NCI-H1436 (cell line): Measurements from ENCODE around the gene ADGB.
"Not testable (repeated sequence)": the region's sequence is repeated elsewhere in the genome, so short reads cannot be mapped to it uniquely, and the experiment has no call there.

Experiments
- DNase-seq: peaks from one replicate; lab custom pipeline; 2025; lab: John Stamatoyannopoulos, UW

ADGB gene

DNA sequence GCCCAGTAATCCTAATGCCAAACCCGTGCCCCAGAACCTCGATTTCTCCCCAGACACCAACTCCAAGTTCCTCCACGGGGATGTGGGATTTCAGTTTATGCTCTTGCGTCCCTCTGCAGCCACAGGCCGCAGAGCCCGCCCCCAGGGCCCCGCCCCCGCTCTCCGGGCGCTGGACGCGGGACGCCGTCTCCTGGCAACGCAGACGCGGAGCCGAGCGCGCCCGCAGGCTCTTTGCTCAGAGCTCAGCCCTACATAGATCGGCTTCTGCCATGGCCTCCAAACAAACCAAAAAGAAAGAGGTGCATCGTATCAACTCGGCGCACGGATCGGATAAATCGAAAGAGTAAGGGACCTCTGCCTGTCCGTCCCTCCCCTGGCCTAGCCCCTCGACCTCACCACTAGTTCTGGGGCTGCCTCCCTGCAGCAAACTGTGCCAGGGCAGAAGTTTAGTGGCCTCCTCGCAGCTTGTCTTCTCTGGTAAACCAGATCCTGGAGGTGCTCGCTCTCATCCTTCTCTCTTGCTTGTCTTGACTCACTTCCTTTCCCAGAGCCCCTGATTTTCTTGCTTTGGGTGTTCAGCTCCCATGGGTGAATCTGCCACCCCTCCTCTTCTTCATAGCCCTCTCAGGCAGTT lies at the start of gene ADGB:
TSS of gene ADGB (plus strand) at position 201 of the 634 bp plus-strand sequence. CDS start at position 270, 69 bp downstream.
- no peak for DNase-seq

DNA sequence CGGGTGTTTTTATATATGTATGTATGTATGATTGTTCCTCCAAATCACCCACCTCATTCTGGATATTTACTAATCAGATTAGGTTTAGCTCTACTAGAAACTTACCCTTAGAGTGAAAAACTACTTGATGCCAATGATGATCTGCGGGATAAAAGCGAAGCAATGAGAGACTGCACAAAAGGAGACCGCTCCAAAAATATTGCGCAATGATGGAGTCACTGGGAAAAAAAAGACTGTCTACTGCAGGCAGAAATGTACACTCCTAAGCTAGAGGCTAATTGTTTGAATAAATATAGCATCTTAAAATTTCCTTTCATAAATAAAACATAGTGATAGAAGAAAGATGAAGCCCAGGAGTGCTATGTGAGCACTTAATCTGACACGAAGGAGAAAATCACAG lies 47.9 kb upstream of the ADGB start:
- no peak for DNase-seq

DNA sequence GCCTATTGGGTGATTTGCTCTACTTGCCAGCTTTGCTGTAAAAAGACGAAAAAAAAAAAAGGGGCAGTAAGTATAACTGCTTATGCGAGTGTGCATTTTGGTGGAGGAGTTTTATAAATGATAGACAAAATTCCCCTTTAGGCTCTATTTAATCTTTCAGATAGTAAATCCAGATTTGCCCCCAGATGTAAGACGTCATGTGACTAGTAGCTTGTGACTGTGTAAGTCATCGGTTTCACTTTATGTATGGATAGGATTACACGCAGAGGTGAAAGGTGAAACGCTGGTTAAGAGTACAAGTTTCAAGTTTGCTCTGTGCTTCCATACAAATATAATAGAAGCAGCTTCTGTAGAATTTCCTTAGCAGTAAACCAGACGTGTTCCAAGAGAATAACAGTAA lies 47.2 kb upstream of the ADGB start:
- no peak for DNase-seq

DNA sequence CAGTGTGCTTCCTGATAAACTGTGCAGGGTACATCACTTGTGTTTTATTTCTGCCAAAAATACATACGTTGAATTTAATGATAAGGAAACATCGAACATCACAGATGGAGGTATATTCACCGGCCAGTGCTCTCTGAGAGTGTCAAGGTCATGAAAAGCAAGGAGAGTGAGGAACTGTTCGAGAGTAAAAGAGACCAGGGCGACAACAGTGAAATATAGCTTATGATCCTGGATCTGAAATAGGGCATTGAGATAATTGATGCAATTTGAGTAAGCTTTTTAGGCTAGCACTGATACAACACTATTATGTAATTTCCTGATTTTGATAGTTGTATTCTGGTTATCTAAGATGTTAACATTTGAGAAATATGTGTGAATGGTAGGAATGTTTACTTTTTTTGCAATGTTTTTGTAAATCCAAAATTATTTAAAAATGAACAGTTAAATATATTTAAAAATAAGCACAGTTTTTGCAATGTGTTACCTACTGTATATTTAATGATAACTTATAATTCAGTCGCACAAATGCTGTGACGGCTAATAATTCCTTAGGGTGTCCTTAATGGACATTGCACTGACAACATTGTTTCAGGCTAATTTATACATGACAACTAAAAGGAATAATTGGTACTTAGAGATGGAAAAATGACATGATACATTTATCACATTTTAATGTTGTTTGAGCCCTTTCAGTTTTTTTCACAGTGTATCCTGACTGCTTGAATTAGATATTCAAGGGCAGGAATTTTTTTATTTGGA lies 45.2 kb upstream of the ADGB start:
- no peak for DNase-seq

DNA sequence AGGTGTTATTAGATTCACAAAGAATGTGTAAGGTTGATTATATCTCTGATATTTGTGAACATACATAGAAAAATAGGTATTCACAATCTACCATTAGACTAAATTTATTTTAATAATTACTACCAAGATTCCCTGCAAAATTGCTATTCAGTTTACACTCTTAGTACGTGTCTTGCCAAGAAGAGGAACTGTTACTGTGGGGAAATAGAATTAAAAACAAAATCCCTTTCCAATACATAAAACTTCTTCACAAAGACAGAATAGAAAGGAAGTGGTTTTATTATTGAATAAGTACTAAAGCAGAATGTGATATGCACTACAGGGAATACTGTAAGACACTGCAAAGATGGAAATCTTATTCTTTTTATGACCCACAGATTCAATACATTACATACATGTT lies 38.2 kb upstream of the ADGB start:
- no peak for DNase-seq

DNA sequence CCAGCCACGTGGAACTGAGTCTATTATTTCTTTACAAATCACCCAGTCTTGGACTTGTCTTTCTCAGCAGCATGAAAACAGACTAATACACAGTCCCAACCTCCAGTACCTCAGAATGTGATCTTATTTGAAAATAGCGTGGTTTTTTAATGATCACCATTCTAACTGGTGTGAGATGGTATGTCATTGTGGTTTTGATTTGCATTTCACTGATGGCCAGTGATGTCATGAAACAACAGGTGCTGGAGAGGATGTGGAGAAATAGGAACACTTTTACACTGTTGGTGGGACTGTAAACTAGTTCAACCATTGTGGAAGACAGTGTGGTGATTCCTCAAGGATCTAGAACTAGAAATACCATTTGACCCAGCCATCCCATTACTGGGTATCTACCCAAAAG lies 32.1 kb upstream of the ADGB start:
- not testable (repeated sequence) for DNase-seq

DNA sequence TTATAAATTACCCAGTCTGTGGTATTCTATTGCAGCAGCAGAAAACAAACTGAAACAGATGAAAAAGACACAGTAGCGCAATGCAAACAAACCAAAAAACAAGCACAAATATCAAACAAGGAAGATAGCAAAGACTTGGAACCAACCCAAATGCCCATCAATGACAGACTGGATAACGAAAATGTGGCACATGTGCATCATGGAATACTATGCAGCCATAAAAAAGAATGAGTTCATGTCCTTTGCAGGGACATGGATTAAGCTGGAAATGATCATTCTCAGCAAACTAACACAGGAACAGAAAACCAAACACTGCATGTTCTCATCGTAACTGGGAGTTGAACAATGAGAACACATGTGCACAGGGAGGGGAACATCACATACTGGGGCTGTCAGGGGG lies 30.2 kb upstream of the ADGB start:
- DNase-seq: not testable (repeated sequence)

DNA sequence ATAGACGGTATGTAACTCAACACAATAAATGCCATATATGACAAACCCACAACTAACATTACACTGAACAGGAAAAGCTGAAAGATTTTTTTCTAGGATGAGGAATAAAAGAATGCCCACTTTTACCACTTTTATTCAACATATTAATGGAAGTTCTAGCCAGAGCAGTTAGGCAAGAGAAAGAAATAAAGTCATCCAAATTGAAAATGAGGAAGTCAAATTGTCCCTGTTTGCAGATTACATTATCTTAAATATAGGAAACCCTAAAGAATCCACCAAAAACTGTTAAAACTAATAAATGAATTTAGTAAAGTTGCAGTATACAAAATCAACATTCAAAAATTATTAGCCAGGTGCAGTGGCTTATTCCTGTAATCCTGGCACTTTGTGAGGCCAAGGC lies 24.6 kb upstream of the ADGB start:
- no peak for DNase-seq

DNA sequence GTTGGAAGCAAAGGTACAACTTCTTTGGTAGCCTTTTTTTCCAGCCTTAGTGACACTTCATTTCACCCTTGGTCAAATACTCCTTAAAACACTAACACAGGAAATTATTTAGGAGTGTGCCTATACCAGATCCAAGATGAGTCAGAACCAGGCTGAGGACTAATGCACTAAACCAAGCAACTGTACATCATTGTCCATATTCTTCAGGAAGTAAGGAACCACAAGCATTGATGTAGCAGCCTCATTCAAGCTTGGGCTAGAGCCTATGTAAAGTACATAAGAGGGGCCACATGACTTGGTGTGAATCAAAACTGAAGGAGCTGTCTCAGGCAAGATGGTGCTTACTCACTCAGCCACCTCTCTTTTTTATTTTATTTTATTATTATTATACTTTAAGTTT lies 20.7 kb upstream of the ADGB start:
- no peak for DNase-seq

DNA sequence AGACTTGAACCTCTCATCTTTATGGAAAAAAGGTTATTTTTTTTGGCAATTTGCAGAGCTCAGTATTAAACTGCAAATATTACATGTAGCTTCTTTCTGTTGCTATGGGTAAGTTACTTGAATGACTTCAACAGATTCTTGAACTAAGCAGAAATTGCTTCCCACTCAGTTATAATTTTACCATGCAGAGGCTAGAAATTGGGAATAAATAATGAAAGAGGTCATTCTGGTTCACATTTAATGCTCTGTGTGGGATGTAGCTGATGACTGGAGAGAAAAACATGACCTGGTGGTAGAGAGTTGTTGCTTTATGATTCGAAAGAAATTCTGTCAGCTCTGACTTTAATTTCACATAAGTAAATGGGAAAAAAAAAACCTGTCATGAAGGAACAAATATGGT lies 16.8 kb upstream of the ADGB start:
- no peak for DNase-seq

DNA sequence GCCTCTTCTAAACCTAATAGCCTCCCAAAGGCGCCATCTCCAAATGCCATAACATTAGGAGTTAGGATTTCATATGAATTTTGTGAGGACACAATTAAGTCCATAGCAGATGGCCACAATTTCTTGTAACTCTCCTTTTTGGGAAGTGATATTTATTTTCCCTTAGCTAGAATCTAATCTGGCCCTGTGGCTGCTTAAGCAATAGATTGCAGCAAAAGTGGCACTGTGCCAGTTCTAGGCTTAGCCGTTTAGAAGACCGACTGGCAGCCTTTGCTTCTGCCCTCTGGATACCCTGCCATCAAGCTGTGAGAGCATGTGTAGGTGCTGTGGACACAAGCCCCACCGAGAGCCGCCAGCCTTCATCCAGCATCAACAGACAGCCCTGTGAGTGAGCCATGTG lies 15.9 kb upstream of the ADGB start:
- DNase-seq: no peak

DNA sequence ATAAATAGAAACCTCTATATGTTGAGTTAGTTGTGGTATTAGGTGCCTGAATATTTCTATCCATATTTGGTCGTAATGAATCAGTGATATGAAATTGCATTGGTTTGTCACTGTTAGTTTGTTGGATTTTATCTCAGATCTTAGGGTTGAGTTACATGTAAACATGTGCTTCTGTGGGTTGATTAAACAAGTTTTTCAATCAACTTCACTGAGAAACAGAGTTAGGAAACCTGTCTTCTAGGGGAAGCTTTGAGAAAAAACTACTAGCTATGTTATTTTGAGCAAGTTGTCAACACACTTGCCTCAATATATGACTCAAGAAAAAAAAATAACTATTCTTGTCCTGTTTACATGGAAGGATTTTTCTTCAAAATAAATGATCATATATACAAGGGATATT lies 14.8 kb upstream of the ADGB start:
- DNase-seq: no peak

DNA sequence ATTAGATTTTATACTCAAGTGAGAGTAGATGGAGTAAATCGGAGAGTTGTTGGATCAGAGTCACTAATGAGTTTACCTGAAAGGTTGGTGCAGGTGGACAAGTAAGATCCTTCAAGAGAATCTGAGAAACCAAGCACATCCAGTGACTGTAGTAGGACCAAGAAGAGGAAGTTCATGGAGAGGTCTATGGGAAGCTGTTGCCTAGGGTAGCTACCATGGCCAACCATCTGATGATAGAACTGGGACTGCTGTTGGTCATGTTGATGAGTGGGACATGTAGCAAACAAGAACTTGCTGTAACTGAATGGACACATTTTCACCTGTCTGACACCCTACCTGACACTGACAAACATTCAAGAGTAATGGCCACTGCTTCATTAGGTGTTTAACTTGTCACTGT lies 11.3 kb upstream of the ADGB start:
- DNase-seq: no peak

DNA sequence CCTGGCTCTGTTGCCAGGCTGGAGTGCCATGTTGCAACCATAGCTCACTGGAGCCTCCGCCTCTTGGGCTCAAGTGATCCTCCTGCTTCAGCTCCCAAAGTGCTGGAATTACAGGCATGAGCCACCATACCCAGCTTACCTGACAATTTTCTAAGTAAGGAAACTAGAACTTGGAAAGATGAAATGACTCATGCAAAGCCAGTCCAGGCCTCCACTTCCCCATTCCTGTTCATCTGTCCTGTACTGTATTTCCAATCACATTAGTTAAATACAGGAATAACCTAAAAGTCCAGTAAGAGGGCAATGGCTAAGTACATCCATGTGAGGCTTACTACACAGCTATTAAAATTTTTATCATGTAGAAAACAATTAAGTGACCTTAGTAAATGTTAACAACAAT lies 8.3 kb upstream of the ADGB start:
- DNase-seq: no peak

DNA sequence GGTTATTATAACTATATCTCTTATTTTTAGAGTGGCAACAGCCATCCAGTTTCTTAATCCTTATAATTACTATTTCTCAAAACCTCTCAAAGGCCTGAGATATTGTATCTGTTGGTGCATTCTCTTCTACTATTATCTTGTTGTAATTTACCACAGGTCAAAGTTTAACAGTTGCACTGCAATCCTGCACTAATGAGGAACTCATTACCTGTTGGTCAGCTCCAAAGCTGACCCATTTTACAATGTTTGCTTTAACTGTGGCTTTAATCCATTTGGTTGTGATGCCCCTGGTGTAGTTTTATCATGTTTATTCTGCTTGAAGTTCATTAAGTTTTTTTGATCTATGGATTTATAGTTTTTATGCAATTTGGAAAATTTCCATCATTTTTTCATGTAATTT lies 6.3 kb upstream of the ADGB start:
- DNase-seq: no peak

DNA sequence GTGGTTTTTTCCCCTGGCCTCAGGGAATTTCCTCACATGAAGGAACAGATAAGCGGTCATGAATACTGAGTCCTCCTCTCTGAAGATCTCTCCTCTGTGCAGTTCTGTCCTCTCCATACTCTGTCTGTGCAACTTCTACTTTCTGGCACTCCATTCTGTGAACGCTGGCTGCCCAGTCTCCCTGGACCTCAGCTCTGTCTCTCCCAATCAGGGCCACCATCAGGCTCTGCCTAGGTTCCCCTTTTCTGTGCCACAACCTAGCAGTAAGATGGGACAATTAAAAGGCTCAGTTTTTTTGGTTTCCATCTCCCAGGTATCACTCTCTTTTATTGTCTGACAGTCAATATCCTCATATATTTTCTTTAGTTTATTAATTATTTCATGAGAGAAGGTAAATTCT lies 4.8 kb upstream of the ADGB start:
- no peak for DNase-seq

DNA sequence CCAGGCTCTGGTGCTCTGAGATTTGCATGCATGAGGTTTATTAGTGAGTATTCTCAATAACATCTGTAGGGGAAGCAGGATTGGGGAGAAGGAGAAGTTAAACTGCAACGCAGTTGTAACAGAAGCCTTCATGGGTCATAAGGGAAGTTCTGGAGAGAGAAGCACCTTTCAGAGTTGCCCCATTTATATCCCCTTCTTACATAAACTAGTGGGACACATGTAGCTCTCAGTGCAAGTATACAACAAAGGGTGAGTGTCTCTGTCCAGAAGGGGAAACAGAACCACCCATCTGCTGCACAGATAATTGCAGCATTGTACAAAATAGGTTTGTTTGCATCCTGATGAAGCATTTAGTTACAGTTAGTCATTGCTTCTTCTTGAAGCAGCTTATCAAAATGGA lies 4.3 kb upstream of the ADGB start:
- no peak for DNase-seq

DNA sequence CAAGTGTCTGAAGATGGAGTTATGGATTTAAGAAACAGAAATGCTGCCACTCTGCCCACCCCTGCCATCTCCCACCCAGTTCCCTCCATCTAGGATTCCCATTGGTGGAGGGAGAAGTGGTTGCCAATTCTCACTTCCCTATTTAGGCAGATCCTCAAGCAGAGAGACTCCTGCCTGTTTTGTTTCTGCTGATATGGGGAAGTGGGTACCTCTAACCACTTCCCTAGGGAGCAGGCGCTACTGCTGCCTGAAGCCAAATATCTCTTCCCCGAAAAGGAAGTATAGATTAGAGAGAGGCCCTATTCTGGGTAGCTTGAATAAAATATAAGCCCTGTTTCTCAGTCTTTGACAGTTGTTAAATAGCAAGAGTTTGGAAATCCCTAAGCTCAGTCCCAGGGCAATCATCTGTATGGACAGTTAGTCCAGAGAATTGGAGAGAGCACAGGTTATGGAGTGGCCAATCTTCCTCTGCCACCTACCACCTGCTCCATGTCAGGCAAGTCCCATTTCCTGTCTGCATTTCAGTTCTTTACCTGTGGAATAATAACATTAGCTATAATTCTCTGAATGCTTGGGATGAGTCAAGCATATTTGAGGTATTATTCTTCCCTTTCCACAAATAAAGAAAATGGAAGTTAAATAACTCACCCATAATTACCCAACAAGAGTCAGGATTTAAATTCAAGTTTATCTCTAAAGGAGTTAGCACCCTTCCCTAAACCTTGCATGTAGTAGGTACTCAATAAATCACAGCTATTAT lies 2.6 kb upstream of the ADGB start:
- DNase-seq: no peak

DNA sequence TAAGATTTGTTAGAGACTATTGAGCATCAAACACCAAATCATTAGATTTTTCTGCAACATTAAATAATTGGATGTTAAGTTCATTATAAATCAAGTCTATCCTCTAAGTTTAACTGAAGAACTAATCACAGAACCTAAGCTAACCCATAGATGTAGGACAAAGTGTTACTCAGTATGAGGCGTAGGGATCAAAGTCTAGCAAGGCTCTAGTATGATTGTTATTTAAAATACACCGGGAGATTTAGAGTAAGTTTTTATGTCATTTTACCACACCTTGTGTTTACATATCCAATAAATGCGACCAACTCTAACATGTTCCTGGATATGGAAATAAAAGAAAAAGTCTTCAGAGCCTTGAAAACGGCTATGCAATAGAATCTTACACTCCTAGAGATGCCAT lies 2.6 kb downstream of the ADGB start:
- no peak for DNase-seq

DNA sequence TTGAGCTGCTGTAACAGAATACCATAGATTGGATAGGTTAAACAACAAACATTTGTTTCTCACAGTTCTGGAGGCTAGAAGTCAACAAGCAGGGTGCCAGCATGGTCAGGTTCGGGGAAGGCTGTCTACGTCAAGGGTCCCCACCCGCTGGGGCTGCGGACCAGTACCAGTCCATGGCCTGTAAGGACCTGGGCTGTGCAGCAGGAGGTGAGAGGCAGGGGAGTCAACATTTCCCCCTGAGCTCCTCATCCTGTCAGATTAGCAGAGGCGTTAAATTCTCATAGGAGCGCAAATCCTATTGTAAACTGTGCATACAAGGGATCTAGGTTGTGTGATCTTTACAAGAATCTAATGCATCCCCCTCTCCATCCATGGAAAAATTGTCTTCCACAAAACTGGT lies 3.8 kb downstream of the ADGB start:
- no peak for DNase-seq

DNA sequence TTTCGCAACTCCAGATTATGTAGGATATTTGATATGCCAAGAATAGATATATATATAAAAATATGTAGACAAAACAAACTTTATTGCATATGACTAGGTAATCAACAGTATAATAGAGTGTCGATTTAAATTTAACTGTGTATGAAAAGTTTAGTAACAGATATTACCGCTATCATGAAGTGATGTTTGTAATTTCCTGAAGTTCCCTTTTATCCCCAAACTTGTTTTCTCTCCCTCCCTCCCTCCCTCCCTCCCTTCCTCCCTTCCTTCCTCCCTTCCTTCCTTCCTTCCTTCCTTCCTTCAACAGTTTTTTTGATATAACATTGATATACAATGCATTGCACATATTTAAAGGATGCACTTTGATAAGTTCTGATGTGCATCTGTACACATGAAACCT lies 15.2 kb downstream of the ADGB start:
- DNase-seq: no peak

DNA sequence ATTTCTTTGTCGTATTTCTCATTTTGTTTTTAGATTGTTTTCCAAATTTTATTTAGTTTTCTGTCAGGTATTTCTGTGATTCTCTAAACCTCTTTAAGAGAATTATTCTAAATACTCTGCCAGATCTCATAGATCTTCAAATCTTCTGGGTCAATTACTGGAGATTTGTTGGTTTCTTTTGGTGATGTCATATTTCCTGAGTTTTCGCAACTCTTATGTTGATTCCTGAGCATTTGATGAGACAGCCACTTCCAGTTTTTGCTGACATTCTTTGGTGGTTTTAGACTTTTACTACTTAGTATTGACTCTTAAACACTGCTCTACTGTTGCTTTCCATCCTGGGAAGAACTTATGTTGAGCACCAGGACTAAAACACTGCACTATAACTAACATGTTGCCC lies 21.9 kb downstream of the ADGB start:
- DNase-seq: no peak

DNA sequence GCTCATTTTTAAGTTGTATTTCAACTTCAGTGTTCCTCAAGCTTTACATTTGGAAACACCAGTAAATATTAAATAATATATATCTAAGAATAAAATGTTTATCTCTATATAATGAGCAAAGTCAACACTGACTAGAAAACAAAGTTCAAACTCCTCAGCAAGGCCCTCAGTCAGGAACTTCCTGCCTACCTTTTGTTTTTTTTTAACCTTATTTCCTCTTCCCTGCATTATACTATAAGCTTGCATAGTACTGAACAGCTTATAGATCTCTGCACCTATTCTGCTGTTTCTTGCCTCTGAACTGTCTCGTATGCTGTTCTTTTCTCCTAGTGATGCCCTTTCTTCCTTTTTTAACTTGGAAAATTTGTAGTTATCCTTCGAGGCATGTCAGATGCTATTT lies 29.6 kb downstream of the ADGB start:
- DNase-seq: no peak
